ENCODE results near the gene RASSF4.

RASSF4 gene

GRCh38 chr10:44949127-44949802 lies 10.3 kb upstream of the RASSF4 start:
- no peak for DNase-seq

GRCh38 chr10:44949915-44950314 lies 9.7 kb upstream of the RASSF4 start:
- no peak for DNase-seq

GRCh38 chr10:44950326-44951225 lies 9.0 kb upstream of the RASSF4 start:
- DNase-seq, result no peak

GRCh38 chr10:44951576-44952226 lies 7.9 kb upstream of the RASSF4 start:
- no peak for DNase-seq

GRCh38 chr10:44952779-44953231 lies 6.8 kb upstream of the RASSF4 start:
- no peak for DNase-seq

- no peak for DNase-seq
Measured at GRCh38 chr10:44954042-44954441, 5.6 kb upstream of the RASSF4 start.

GRCh38 chr10:44954962-44955361 lies 4.6 kb upstream of the RASSF4 start:
- DNase-seq, result no peak

GRCh38 chr10:44955413-44956070 lies 4.1 kb upstream of the RASSF4 start:
- DNase-seq, result no peak

- no peak for DNase-seq
Measured at GRCh38 chr10:44956226-44956625, 3.4 kb upstream of the RASSF4 start.

- DNase-seq, result no peak
Measured at GRCh38 chr10:44956717-44957706, 2.6 kb upstream of the RASSF4 start.

- no peak for DNase-seq
Measured at GRCh38 chr10:44958196-44958897, 1.3 kb upstream of the RASSF4 start.

GRCh38 chr10:44958898-44959246 lies 730 bp upstream of the RASSF4 start:
- DNase-seq, result no peak

- no peak for DNase-seq
Measured at GRCh38 chr10:44960088-44960460, 472 bp downstream of the RASSF4 start.

- no peak for DNase-seq
Measured at GRCh38 chr10:44960482-44961229, 1.1 kb downstream of the RASSF4 start.

- no peak for DNase-seq
Measured at GRCh38 chr10:44961230-44961571, 1.6 kb downstream of the RASSF4 start.

- no peak for DNase-seq
Measured at GRCh38 chr10:44961931-44962750, 2.5 kb downstream of the RASSF4 start.

- no peak for DNase-seq
Measured at GRCh38 chr10:44962870-44963738, 3.5 kb downstream of the RASSF4 start.

- DNase-seq, result no peak
Measured at GRCh38 chr10:44963772-44964633, 4.4 kb downstream of the RASSF4 start.

Measured in activated CD4-positive, alpha-beta T cell treated with anti-CD3 and anti-CD28 coated beads, Interleukin-2, Interleukin-6, amounts not matched to agents 100 ng/mL and 50 ng/mL, durations not matched to agents 16 hours and 8 hours (primary cell).